Effector memory CD4-positive, alpha-beta T cell (primary cell): ENCODE data around the gene ATF6.
A peak's percentile ranks its signal among the peaks of the same experiment; 100 is the strongest.
"Not testable (repeated sequence)": the region's sequence is repeated elsewhere in the genome, so short reads cannot be mapped to it uniquely, and the experiment has no call there.

Experiments used
- DNase-seq, 3 donors: peaks; one replicate each; pipeline ENCODE4 v3.0.0-alpha.2; 2020
- H3K27ac ChIP-seq: 2 replicates; pipeline ENCODE4 v1.7.0; 2013; ENCODE audit warnings: mild to moderate bottlenecking, low read length, moderate library complexity; ENCODE audit not compliant: insufficient read depth, poor library complexity, severe bottlenecking
- H3K27me3 ChIP-seq: replicated peaks from 2 replicates; pipeline ENCODE4 v1.7.0; 2013; ENCODE audit warnings: mild to moderate bottlenecking, low read length; ENCODE audit not compliant: insufficient read depth, control insufficient read depth, poor library complexity, severe bottlenecking
- H3K36me3 ChIP-seq: 2 replicates; pipeline ENCODE4 v1.7.0; 2013; ENCODE audit warnings: mild to moderate bottlenecking, low read length, moderate library complexity; ENCODE audit not compliant: control insufficient read depth, insufficient read depth
- H3K4me1 ChIP-seq: 2 replicates; pipeline ENCODE4 v1.7.0; 2013; ENCODE audit warnings: low read length, mild to moderate bottlenecking; ENCODE audit not compliant: control insufficient read depth, insufficient read depth, poor library complexity, severe bottlenecking
- H3K4me3 ChIP-seq: 2 replicates; pipeline ENCODE4 v1.7.0; 2013; ENCODE audit warnings: low read length, low read depth, mild to moderate bottlenecking; ENCODE audit not compliant: insufficient read depth, poor library complexity, severe bottlenecking
- H3K9me3 ChIP-seq: 2 replicates; pipeline ENCODE4 v1.7.0; 2013; ENCODE audit warnings: mild to moderate bottlenecking, low read length, moderate library complexity; ENCODE audit not compliant: control insufficient read depth
- total RNA-seq, 3 donors: gene quantifications; one replicate each; lab custom pipeline; 2026; lab: John Stamatoyannopoulos, UW

The ATF6 gene
- total RNA-seq, result 96.3 to 118 (median 103) reads per million in 3 donors

- Histone ChIP-seq H3K4me1 (peaks cover 17% of the 10 kb centered on the region), H3K27me3 (no peaks in the 10 kb centered on the region), H3K36me3 (no peaks in the 10 kb centered on the region), H3K9me3 (no peaks in the 10 kb centered on the region), H3K27ac (peak within 1 kb of the TSS; percentile 89), H3K4me3 (peak within 1 kb of the TSS; percentile 93)
- peak; percentile 61 to 68 (median 67) for DNase-seq
These were observed at the start of gene ATF6 for GRCh38 chr1:161766102-161766981. Gene ATF6 (plus strand): TSS chr1:161766320. CDS start chr1:161766361, 41 bp downstream.

- H3K4me3 ChIP-seq, result no peak overlapping the region
These were observed 47.4 kb upstream of the ATF6 start for GRCh38 chr1:161718559-161719324.

GRCh38 chr1:161719325-161719611, 46.9 kb upstream of the ATF6 start:
- Histone ChIP-seq H3K27ac (no peak overlapping the region), H3K9me3 (no peaks in the 10 kb centered on the region), H3K4me3 (no peak overlapping the region), H3K36me3 (no peaks in the 10 kb centered on the region), H3K27me3 (no peaks in the 10 kb centered on the region), H3K4me1 (no peaks in the 10 kb centered on the region)
- DNase-seq, result no peak

More at GRCh38 chr1:161718559-161719324, 47.4 kb upstream of the ATF6 start:
- no peak for DNase-seq
- Histone ChIP-seq H3K27me3 (no peaks in the 10 kb centered on the region), H3K27ac (no peak overlapping the region), H3K36me3 (no peaks in the 10 kb centered on the region), H3K4me1 (no peaks in the 10 kb centered on the region), H3K9me3 (no peaks in the 10 kb centered on the region)

GRCh38 chr1:161720422-161720821, 45.7 kb upstream of the ATF6 start:
- H3K27me3 ChIP-seq, result no peaks in the 10 kb centered on the region
- H3K36me3 ChIP-seq, result no peaks in the 10 kb centered on the region
- H3K27ac ChIP-seq, result no peak overlapping the region
- no peaks in the 10 kb centered on the region for H3K4me1 ChIP-seq
- DNase-seq, result no peak
- no peak overlapping the region for H3K4me3 ChIP-seq
- H3K9me3 ChIP-seq, result no peaks in the 10 kb centered on the region

- no peak for DNase-seq
- no peak within 1 kb of the TSS for H3K4me3 ChIP-seq
- H3K36me3 ChIP-seq, result no peaks in the 10 kb centered on the region
- H3K27me3 ChIP-seq, result no peaks in the 10 kb centered on the region
- H3K4me1 ChIP-seq, result peaks cover 3% of the 10 kb centered on the region
- H3K9me3 ChIP-seq, result no peaks in the 10 kb centered on the region
- no peak within 1 kb of the TSS for H3K27ac ChIP-seq
These were observed 45.0 kb upstream of the ATF6 start, which contains the start of gene FCRLB for GRCh38 chr1:161720956-161721737. Gene FCRLB (plus strand): TSS chr1:161721544. CDS start chr1:161722673, 1,129 bp downstream.

GRCh38 chr1:161721738-161722343, 44.3 kb upstream of the ATF6 start:
- Histone ChIP-seq H3K4me3 (no peak overlapping the region), H3K9me3 (no peaks in the 10 kb centered on the region), H3K36me3 (no peaks in the 10 kb centered on the region), H3K4me1 (peaks cover 3% of the 10 kb centered on the region), H3K27me3 (no peaks in the 10 kb centered on the region), H3K27ac (no peak overlapping the region)
- DNase-seq, result no peak

GRCh38 chr1:161722406-161722805, 43.7 kb upstream of the ATF6 start:
- DNase-seq, result no peak
- peaks cover 6% of the 10 kb centered on the region for H3K4me1 ChIP-seq
- no peak overlapping the region for H3K4me3 ChIP-seq
- H3K27ac ChIP-seq, result no peak overlapping the region
- H3K27me3 ChIP-seq, result no peaks in the 10 kb centered on the region
- no peaks in the 10 kb centered on the region for H3K9me3 ChIP-seq
- H3K36me3 ChIP-seq, result no peaks in the 10 kb centered on the region

- Histone ChIP-seq H3K4me1 (peaks cover 10% of the 10 kb centered on the region), H3K36me3 (no peaks in the 10 kb centered on the region), H3K9me3 (no peaks in the 10 kb centered on the region), H3K27ac (no peak overlapping the region), H3K4me3 (no peak overlapping the region), H3K27me3 (no peaks in the 10 kb centered on the region)
- no peak for DNase-seq
These were observed 42.5 kb upstream of the ATF6 start for GRCh38 chr1:161723459-161724141.

GRCh38 chr1:161725258-161725907, 40.7 kb upstream of the ATF6 start:
- not testable (repeated sequence) for H3K9me3 ChIP-seq, DNase-seq, H3K36me3 ChIP-seq, H3K27me3 ChIP-seq
- Histone ChIP-seq H3K27ac (peak overlapping the region; percentile 59), H3K4me1 (peaks cover 10% of the 10 kb centered on the region), H3K4me3 (peak overlapping the region; percentile 84)
